Measurements from ENCODE around the gene PAFAH1B1.

Gene PAFAH1B1

DNA sequence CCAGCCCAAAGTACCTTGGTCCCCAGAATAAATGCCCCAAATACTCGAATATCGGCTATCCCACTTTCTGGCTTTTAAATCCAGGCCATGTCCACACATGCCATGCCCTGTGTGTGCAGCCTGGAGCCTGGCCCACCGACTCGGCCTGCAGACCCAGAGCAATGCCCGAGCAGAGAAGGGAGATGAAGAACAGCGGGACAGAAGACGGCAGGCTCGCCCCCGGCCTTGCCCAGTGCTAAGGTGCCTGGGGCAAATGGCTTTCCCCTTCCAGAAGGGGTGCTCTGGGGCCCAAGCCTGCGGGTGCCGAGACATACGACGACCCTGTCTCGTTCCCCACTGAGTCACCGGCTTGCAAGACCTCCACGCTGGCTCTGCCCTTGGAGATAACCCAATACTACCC, 110.2 kb downstream of the PAFAH1B1 start:
- TF ChIP-seq TRIM28 (IDR thresholded peaks at IDR 0.05; ENCODE audit: borderline replicate concordance, low read length), result no peak
- TF ChIP-seq SP3 (tag by site-specific recombination; IDR thresholded peaks at IDR 0.05), result no peak
- TF ChIP-seq ZNF529 (tag by site-specific recombination; IDR thresholded peaks at IDR 0.05; ENCODE audit: insufficient replicate concordance), result no peak
- no peak for TF ChIP-seq ZNF521 (tag by site-specific recombination; IDR thresholded peaks at IDR 0.05)
- no peak for TF ChIP-seq ZNF335 (tag by site-specific recombination; conservative IDR thresholded peaks at IDR 0.05)
- TF ChIP-seq ZSCAN23 (tag by site-specific recombination; IDR thresholded peaks at IDR 0.05), result no peak
- TF ChIP-seq ZBTB48 (tag by site-specific recombination; IDR thresholded peaks at IDR 0.05), result no peak
- no peak for TF ChIP-seq ZNF416 (tag by site-specific recombination; IDR thresholded peaks at IDR 0.05)
- POLR2A ChIA-PET, result no interaction called here
- no peak overlapping the region for H3K27ac ChIP-seq (ENCODE audit: extremely low read depth, low read depth, low read length)
- CTCF ChIA-PET, result no interaction called here
- H3K4me1 ChIP-seq (ENCODE audit: control insufficient read depth, insufficient read depth, low read length), result 0 out of 2 replicates have a peak, but pooled peaks cover 4% of the 10 kb centered on the region
- peaks cover 8 to 60% of the 10 kb centered on the region in 2 experiments; a peak in 2 of 3 replicates for H3K36me3 ChIP-seq (ENCODE audit: control insufficient read depth in 2 of 2, insufficient read depth in 1 of 2, low read length in 2 of 2)
- no peak overlapping the region for H3K4me3 ChIP-seq (ENCODE audit: low read depth, low read length)
- H3K9me3 ChIP-seq (ENCODE audit: control insufficient read depth, insufficient read depth, low read depth, low read length), result no peaks in the 10 kb centered on the region

DNA sequence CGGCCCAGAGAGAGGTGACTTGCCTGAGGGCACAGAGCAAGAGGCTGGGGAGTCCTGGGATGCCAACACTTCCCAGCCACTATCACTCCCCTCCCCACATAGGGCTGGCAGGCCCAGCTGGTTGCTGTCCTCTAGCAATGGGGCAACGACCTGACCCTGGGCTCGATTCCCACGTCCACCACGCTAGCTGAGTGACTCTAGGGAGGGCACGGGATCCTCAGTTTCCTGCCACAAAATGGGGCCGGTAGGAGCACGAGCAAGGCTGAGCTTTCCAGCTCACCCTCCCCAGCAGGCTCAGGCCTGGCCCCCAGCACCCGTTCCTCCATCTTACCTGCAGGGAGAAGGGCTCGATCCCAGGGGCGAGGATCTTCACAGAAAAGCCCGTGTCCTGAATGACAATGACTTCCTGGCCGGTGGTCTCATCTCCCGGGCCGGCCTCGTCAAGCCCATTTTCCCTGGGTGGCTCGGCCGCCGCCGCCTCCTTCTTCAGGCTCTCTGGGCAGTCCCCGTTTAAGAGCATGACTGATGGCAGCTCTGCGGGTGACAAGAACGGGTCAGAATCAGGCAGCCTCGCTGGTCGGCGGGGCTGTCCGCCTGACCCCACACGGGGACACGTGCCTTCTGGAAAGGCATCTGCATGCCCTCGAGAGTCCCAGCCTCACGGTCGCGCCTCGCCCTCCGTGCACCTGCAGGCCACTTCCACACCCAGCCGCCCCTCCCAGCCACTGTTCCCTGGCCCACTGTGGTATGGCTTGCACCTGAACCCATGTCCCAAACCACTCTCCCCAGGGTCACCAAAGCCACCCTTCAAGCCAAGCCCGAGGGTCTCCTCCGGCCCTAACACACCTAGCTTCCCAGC, 110.8 kb downstream of the PAFAH1B1 start:
- Histone ChIP-seq H3K9me3 (ENCODE audit: control insufficient read depth, insufficient read depth, low read depth, low read length) (no peaks in the 10 kb centered on the region), H3K4me1 (ENCODE audit: control insufficient read depth, insufficient read depth, low read length) (peaks cover 9% of the 10 kb centered on the region), H3K27ac (ENCODE audit: extremely low read depth, low read depth, low read length) (no peak overlapping the region), H3K4me3 (ENCODE audit: low read depth, low read length) (no peak overlapping the region), H3K36me3 (ENCODE audit: control insufficient read depth in 2 of 2, insufficient read depth in 1 of 2, low read length in 2 of 2) (peaks cover 7 to 53% of the 10 kb centered on the region in 2 experiments; a peak in 2 of 3 replicates)
- TF ChIP-seq SP3 (tag by site-specific recombination; IDR thresholded peaks at IDR 0.05), result no peak
- no peak for TF ChIP-seq ZNF596 (tag by site-specific recombination; IDR thresholded peaks at IDR 0.05)
- TF ChIP-seq, protein P1, sequence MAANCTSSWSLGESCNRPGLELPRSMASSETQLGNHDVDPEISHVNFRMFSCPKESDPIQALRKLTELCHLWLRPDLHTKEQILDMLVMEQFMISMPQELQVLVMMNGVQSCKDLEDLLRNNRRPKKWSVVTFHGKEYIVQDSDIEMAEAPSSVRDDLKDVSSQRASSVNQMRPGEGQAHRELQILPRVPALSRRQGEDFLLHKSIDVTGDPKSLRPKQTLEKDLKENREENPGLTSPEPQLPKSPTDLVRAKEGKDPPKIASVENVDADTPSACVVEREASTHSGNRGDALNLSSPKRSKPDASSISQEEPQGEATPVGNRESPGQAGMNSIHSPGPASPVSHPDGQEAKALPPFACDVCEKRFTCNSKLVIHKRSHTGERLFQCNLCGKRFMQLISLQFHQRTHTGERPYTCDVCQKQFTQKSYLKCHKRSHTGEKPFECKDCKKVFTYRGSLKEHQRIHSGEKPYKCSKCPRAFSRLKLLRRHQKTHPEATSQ (tag by site-specific recombination; IDR thresholded peaks at IDR 0.05), result no peak
- no peak for TF ChIP-seq ZNF24 (tag by site-specific recombination; IDR thresholded peaks at IDR 0.05)
- TF ChIP-seq ZNF530 (tag by site-specific recombination; IDR thresholded peaks at IDR 0.05; ENCODE audit: low read depth), result no peak
- TF ChIP-seq ZXDB (tag by site-specific recombination; IDR thresholded peaks at IDR 0.05), result no peak
- TF ChIP-seq, protein P2, sequence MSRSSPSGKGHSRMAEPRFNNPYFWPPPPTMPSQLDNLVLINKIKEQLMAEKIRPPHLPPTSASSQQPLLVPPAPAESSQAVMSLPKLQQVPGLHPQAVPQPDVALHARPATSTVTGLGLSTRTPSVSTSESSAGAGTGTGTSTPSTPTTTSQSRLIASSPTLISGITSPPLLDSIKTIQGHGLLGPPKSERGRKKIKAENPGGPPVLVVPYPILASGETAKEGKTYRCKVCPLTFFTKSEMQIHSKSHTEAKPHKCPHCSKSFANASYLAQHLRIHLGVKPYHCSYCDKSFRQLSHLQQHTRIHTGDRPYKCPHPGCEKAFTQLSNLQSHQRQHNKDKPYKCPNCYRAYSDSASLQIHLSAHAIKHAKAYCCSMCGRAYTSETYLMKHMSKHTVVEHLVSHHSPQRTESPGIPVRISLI (tag by site-specific recombination; IDR thresholded peaks at IDR 0.05), result no peak
- no peak for TF ChIP-seq ZBTB20 (tag by site-specific recombination; IDR thresholded peaks at IDR 0.05)
- no peak for TF ChIP-seq ZNF274 (IDR thresholded peaks at IDR 0.05; ENCODE audit: low read length)
- TF ChIP-seq ZNF274 (tag by site-specific recombination; IDR thresholded peaks at IDR 0.05; ENCODE audit: borderline replicate concordance), result no peak
- TF ChIP-seq ZBTB11 (tag by site-specific recombination; conservative IDR thresholded peaks at IDR 0.05; ENCODE audit: low read depth), result no peak
- TF ChIP-seq SP7 (tag by site-specific recombination; IDR thresholded peaks at IDR 0.05), result no peak
- ChIA-PET POLR2A (no interaction called here), CTCF (no interaction called here)

Measured in HEK293 (cell line).